Non-pigmented ciliary epithelial cell (primary cell): ENCODE measurements around the gene OCSTAMP.

Experiments used
- DNase-seq: peaks from one replicate; pipeline ENCODE4 v3.0.0-alpha.2; 2010; ENCODE audit warnings: low read depth

Gene OCSTAMP

GRCh38 chr20:46519471-46520068 lies 30.9 kb downstream of the OCSTAMP start:
- no peak for DNase-seq

- DNase-seq, result no peak
Measured at GRCh38 chr20:46512943-46513844, 37.3 kb downstream of the OCSTAMP start, which contains the start of gene ZNF334. TSS of gene ZNF334 (minus strand) at chr20:46513559. CDS start at chr20:46512102, 1,457 bp downstream.

- no peak for DNase-seq
Measured at GRCh38 chr20:46509523-46509922, 40.9 kb downstream of the OCSTAMP start.

- no peak for DNase-seq
Measured at GRCh38 chr20:46507760-46508407, 42.6 kb downstream of the OCSTAMP start.

GRCh38 chr20:46505506-46505905 lies 44.9 kb downstream of the OCSTAMP start:
- no peak for DNase-seq

- no peak for DNase-seq
Measured at GRCh38 chr20:46501961-46502360, 48.5 kb downstream of the OCSTAMP start.

- DNase-seq, result no peak
Measured at GRCh38 chr20:46501337-46501942, 49.0 kb downstream of the OCSTAMP start.

- no peak for DNase-seq
Measured at GRCh38 chr20:46494077-46494476, 56.4 kb downstream of the OCSTAMP start.

- no peak for DNase-seq
Measured at GRCh38 chr20:46491354-46491753, 59.1 kb downstream of the OCSTAMP start.
